H1 (cell line): ENCODE results near the gene CCL7. TPM values are rescaled to one million over a fixed set of nuclear protein-coding genes. Genes with fewer than 3 reads are reported as not detected.

Experiments
- BRCA1 ChIP-seq: IDR thresholded peaks from 2 replicates; pipeline ENCODE4 v1.6.1; 2012; ENCODE audit warnings: low read depth, low read length, improper control_type of control experiment
- CEBPB ChIP-seq: IDR thresholded peaks from 2 replicates; pipeline ENCODE4 v1.6.1; 2012; ENCODE audit warnings: low read depth, low read length
- CHD2 ChIP-seq: IDR thresholded peaks from 2 replicates; pipeline ENCODE4 v1.6.1; 2012; ENCODE audit warnings: low read length, improper control_type of control experiment
- EP300 ChIP-seq, 2 experiments: IDR thresholded peaks; 1 replicate in 1 of 2; 2 replicates in 1 of 2; pipeline ENCODE4 v1.6.1; 2011 to 2012; ENCODE audit warnings: low read depth in 2 of 2, low read length in 2 of 2, mild to moderate bottlenecking in 2 of 2, borderline replicate concordance in 1 of 2, inconsistent platforms in 1 of 2, moderate library complexity in 1 of 2
- GABPA ChIP-seq: IDR thresholded peaks from 2 replicates; pipeline ENCODE4 v1.6.1; 2011; ENCODE audit warnings: mild to moderate bottlenecking, low read length, moderate library complexity, borderline replicate concordance; ENCODE audit not compliant: insufficient read depth
- USF2 ChIP-seq: IDR thresholded peaks from 2 replicates; pipeline ENCODE4 v1.6.1; 2011; ENCODE audit warnings: low read length, improper control_type of control experiment
- polyA plus RNA-seq, 7 experiments: library from polyadenylated mRNA; depleted of rRNA in 3 of 7; stranded (reverse) in 5 of 7; unstranded in 2 of 7; fragments of >200 nt in 5 of 7; fragments of 200-250 nt in 2 of 7; gene quantifications; 1 replicate in 5 of 7; 2 replicates in 1 of 7; 4 replicates in 1 of 7; pipeline versions ENCODE4 v1.2.1 to v1.2.3, GENCODE V29; 2011 to 2013; ENCODE audit warnings: missing spikeins in 2 of 7, mixed read lengths in 2 of 7
- total RNA-seq: library from RNA; stranded (reverse); fragmentation: NEBNext Ultra II Directional; extraction: Animal tissue kit (Norgen Biotek cat#: 25700); gene quantifications from 2 replicates; pipeline ENCODE4 v1.2.1, GENCODE V29; 2021

CCL7 gene
- total and polyA plus RNA-seq, 2 of the 8 experiments (the other 6 are each of a cell fraction or from before 2014, with no cell fraction given), result not detected

- no peak for TF ChIP-seq CHD2
- TF ChIP-seq USF2, result no peak
- no peak for TF ChIP-seq EP300 (IDR thresholded peaks at IDR 0.05; ENCODE audit: borderline replicate concordance in 1 of 2, low read depth in 2 of 2, low read length in 2 of 2)
- TF ChIP-seq GABPA, result no peak
- TF ChIP-seq BRCA1, result no peak
- TF ChIP-seq CEBPB, result no peak
Measured at GRCh38 chr17:34235389-34236028, 34.5 kb upstream of the CCL7 start (continued).
